ENCODE data around the gene LRAT.

The LRAT gene

DNA sequence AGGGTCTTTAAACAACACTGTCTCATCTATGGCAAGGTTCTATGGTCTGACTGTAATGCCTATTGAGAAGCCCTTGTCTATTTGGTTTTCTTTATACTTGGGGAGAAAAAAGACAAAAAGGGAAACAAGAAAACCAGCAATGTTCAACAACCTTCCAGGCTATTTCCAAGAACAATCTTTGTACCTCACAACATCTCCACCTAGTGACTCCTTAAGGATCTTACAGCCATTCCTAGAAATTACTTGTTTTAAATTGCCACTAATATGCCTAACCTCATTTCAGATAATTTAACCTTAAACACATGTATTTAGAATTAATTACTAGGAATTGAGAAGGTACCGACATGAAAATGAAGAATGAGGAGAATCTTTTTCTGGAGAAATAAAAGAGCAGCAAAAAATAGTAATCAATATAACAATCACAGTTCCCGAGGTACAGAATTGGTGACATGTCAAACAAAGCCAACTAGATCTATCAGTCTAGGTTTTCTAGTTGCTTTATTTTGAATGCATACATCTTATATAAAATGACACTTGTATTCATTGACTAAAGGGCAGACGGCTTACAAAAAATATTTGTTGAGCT, 35.7 kb downstream of the LRAT start:
- DNase-seq = no peak

DNA sequence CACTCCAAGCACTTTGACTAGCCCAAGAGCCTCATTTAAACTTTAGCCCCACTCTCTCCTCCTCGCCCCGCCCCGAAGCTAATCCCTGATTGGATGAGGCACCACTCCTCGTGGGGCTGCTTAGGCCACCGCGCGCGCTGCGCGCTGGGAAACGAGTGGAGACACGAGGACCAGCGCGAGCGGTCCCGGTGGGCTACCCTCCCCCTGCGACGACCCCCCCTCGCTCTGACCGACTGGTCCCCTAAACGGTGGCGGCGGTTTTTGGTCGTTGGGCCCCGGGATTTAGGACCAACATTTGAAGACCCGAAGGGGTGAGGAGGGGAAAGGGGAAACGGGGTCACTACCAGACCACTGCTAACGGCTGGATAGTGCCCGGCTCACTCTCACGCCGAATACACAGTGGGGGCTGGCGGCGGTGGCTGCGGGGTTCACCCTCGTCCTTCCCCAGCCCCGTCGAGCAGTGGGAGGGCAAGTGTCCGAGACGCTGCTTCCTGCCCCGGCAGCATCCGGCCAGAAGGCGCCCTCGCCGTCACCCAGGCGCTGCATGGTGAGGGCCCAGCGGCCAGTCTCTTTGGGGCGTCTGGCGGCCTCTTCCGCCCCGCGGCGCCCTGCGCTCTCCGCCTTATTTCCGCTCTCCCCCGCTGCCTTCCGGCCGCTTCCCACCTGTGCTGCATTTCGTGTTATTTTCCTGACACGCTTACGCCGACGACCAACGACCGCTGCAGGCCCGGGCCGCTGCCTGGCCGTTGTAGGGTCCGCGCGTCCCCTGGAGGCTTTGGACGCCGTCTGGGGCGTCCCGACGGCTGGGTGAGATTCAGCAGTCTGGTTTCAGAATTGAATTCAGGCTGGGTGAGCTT, 37.6 kb downstream of the LRAT start, which contains the start of gene RBM46:
TSS of gene RBM46 (plus strand) at position 147 of the 857 bp plus-strand sequence. CDS start 15,481 bp downstream, outside the sequence.
- no peak for DNase-seq

DNA sequence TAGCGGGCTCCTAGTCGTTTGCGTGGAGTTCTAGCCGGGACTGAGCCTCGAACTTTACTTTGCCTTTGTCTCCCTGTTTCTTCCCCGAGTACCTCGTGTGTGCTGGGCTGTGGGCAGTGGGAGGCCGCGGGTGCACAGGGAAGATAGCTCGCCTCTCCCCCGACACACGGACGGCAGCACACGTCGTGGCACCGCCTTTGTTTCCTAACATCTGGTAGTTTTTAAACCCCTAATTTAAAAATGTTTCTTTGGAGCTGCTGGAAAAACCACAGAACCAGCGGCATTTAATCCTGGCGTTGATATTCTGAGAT, 38.1 kb downstream of the LRAT start:
- no peak for DNase-seq
